HK-2 (cell line): ENCODE results near the gene ZCCHC14.

Source experiments
- DNase-seq: peaks from one replicate; pipeline ENCODE4 v3.0.0-alpha.2; 2018; ENCODE audit not compliant: unreplicated experiment

The ZCCHC14 gene

GRCh38 chr16:87492721-87493607, at the start of gene ZCCHC14:
ZCCHC14 (minus strand) TSS chr16:87493024; CDS start chr16:87492238, 786 bp downstream.
- peak; percentile 98 for DNase-seq

- DNase-seq, result no peak
Observed at GRCh38 chr16:87541872-87542234, 49.0 kb upstream of the ZCCHC14 start.

- DNase-seq, result no peak
Observed at GRCh38 chr16:87541147-87541871, 48.5 kb upstream of the ZCCHC14 start.

GRCh38 chr16:87540897-87541146, 48.0 kb upstream of the ZCCHC14 start:
- DNase-seq, result no peak

- DNase-seq, result no peak
Observed at GRCh38 chr16:87540072-87540896, 47.5 kb upstream of the ZCCHC14 start.

- DNase-seq, result no peak
Observed at GRCh38 chr16:87539113-87539512, 46.3 kb upstream of the ZCCHC14 start.

GRCh38 chr16:87538594-87538993, 45.8 kb upstream of the ZCCHC14 start:
- no peak for DNase-seq

GRCh38 chr16:87538160-87538559, 45.3 kb upstream of the ZCCHC14 start:
- DNase-seq, result no peak

- DNase-seq, result no peak
Observed at GRCh38 chr16:87536795-87537142, 43.9 kb upstream of the ZCCHC14 start.

- no peak for DNase-seq
Observed at GRCh38 chr16:87535855-87536794, 43.3 kb upstream of the ZCCHC14 start.

- no peak for DNase-seq
Observed at GRCh38 chr16:87535457-87535854, 42.6 kb upstream of the ZCCHC14 start.

GRCh38 chr16:87534751-87535150, 41.9 kb upstream of the ZCCHC14 start:
- no peak for DNase-seq

- DNase-seq, result no peak
Observed at GRCh38 chr16:87534030-87534653, 41.3 kb upstream of the ZCCHC14 start.

- no peak for DNase-seq
Observed at GRCh38 chr16:87533061-87533460, 40.2 kb upstream of the ZCCHC14 start.

GRCh38 chr16:87531418-87531817, 38.6 kb upstream of the ZCCHC14 start:
- no peak for DNase-seq

GRCh38 chr16:87528690-87529579, 36.1 kb upstream of the ZCCHC14 start:
- DNase-seq, result no peak

GRCh38 chr16:87527055-87527724, 34.4 kb upstream of the ZCCHC14 start:
- DNase-seq, result no peak

- DNase-seq, result no peak
Observed at GRCh38 chr16:87526238-87526947, 33.6 kb upstream of the ZCCHC14 start.

GRCh38 chr16:87525352-87525751, 32.5 kb upstream of the ZCCHC14 start:
- DNase-seq, result no peak
